ENCODE data around the gene KLF11. TPM values are rescaled to one million over a fixed set of nuclear protein-coding genes. Genes with fewer than 3 reads are reported as not detected.
A peak's percentile ranks its signal among the peaks of the same experiment; 100 is the strongest.

The KLF11 gene
- polyA plus RNA-seq, 2 of the 4 experiments (the other 2 are of a cell fraction), result 2.8 to 8.2 TPM

GRCh38 chr2:10042301-10043161 lies 819 bp upstream of the KLF11 start:
- no peak for FAIRE-seq
- POLR2A ChIA-PET, result interaction anchor here (1.0 to 1.4 kb wide), 2 partner anchors 199 to 243 kb away, joined by 3 to 5 read pairs; partner anchors contain the start of gene TAF1B
- 75% methylated on average over 50 of the region's 54 CpGs for WGBS (ENCODE audit: missing lambda C conversion rate)
- TF ChIP-seq CBX2 (IDR thresholded peaks at IDR 0.05; ENCODE audit: borderline replicate concordance, low read depth) (no peak), ZFP36 (IDR thresholded peaks at IDR 0.05; ENCODE audit: borderline replicate concordance, partially characterized antibody) (peak; percentile 32), RNF2 (IDR thresholded peaks at IDR 0.05; ENCODE audit: borderline replicate concordance, low read depth) (no peak), RAD21 (conservative IDR thresholded peaks at IDR 0.05 in 1 of 2, IDR thresholded peaks at IDR 0.05 in 1 of 2) (no peak), SREBF2 (IDR thresholded peaks at IDR 0.05) (no peak), HOXB5 (CRISPR knock-in tag; IDR thresholded peaks at IDR 0.05) (no peak), NR3C1 (IDR thresholded peaks at IDR 0.05) (no peak), EHF (CRISPR knock-in tag; IDR thresholded peaks at IDR 0.05) (no peak), CHD4 (IDR thresholded peaks at IDR 0.05; ENCODE audit: borderline replicate concordance) (0 out of 2 replicates have a peak, but pooled peaks have one; percentile 41), EP300 (IDR thresholded peaks at IDR 0.05) (no peak)
- TF ChIP-seq, protein P1, sequence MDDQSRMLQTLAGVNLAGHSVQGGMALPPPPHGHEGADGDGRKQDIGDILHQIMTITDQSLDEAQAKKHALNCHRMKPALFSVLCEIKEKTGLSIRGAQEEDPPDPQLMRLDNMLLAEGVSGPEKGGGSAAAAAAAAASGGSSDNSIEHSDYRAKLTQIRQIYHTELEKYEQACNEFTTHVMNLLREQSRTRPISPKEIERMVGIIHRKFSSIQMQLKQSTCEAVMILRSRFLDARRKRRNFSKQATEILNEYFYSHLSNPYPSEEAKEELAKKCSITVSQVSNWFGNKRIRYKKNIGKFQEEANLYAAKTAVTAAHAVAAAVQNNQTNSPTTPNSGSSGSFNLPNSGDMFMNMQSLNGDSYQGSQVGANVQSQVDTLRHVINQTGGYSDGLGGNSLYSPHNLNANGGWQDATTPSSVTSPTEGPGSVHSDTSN (IDR thresholded peaks at IDR 0.05), result no peak
- peak overlapping the region; percentile 89 for H3K4me3 ChIP-seq
- H3K4me2 ChIP-seq, result peak overlapping the region; percentile 100
- no peak for DNase-seq (ENCODE audit: low read depth in 1 of 2, low spot score in 1 of 2)
- H3K27ac ChIP-seq, result peak overlapping the region in 1 of 2 experiments; percentile 90; a peak in 4 of 6 replicates
- H3K4me1 ChIP-seq, result no peaks in the 10 kb centered on the region; the same call in 2 of the 3 replicates
- CTCF ChIA-PET, result interaction anchor here (0.8 to 12.5 kb wide), 6 partner anchors 13 to 272 kb away, joined by 3 to 232 read pairs (median 4); no protein-coding TSS in a partner anchor
- no peak for ATAC-seq
- peaks cover 12% of the 10 kb centered on the region for H3K9me3 ChIP-seq

- Histone ChIP-seq H3K9me3 (peaks cover 12% of the 10 kb centered on the region), H3K4me3 (peak overlapping the region; percentile 89), H3K27ac (peak overlapping the region; percentile 87 to 90), H3K4me1 (no peaks in the 10 kb centered on the region; the same call in 2 of the 3 replicates), H3K4me2 (peak overlapping the region; percentile 100)
- TF ChIP-seq JUNB (IDR thresholded peaks at IDR 0.05) (no peak), ELK1 (IDR thresholded peaks at IDR 0.05; ENCODE audit: low read depth, low read length) (no peak), HES2 (IDR thresholded peaks at IDR 0.05) (no peak), RAD21 (conservative IDR thresholded peaks at IDR 0.05 in 1 of 2, IDR thresholded peaks at IDR 0.05 in 1 of 2) (no peak), JUN (IDR thresholded peaks at IDR 0.05) (peak in 1 of 2 experiments; percentile 42; a peak in 1 of 5 replicates), FOSL2 (IDR thresholded peaks at IDR 0.05) (no peak), FOSL2 (CRISPR knock-in tag; IDR thresholded peaks at IDR 0.05) (peak; percentile 62)
- TF ChIP-seq, protein P2, sequence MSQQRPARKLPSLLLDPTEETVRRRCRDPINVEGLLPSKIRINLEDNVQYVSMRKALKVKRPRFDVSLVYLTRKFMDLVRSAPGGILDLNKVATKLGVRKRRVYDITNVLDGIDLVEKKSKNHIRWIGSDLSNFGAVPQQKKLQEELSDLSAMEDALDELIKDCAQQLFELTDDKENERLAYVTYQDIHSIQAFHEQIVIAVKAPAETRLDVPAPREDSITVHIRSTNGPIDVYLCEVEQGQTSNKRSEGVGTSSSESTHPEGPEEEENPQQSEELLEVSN (IDR thresholded peaks at IDR 0.05; ENCODE audit: borderline replicate concordance, low read depth), result peak; percentile 98
- TF ChIP-seq, protein P3, sequence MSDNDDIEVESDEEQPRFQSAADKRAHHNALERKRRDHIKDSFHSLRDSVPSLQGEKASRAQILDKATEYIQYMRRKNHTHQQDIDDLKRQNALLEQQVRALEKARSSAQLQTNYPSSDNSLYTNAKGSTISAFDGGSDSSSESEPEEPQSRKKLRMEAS (IDR thresholded peaks at IDR 0.05), result peak; percentile 94
- DNase-seq (ENCODE audit: low read depth in 1 of 2, low spot score in 1 of 2) (peak; percentile 79 to 93), ATAC-seq (peak; percentile 48 to 61), FAIRE-seq (no peak)
- POLR2A ChIA-PET, result interaction anchor here (0.8 to 1.4 kb wide), 4 partner anchors 60 to 245 kb away, joined by 3 to 5 read pairs (median 3); partner anchors contain the start of gene TAF1B
- WGBS (ENCODE audit: missing lambda C conversion rate), result 77% methylated on average over 26 of the region's 90 CpGs
- CTCF ChIA-PET, result interaction anchor here (0.6 to 12.5 kb wide), 10 partner anchors 9 to 391 kb away, joined by 3 to 232 read pairs (median 5); no protein-coding TSS in a partner anchor
Observed at GRCh38 chr2:10043906-10044601, 704 bp downstream of the KLF11 start.
